ENCODE results near the gene AKAP9. TPM values are rescaled to one million over a fixed set of nuclear protein-coding genes. Genes with fewer than 3 reads are reported as not detected.

AKAP9 gene
- 33.9 and 41.4 TPM in 2 replicates for total RNA-seq

DNA sequence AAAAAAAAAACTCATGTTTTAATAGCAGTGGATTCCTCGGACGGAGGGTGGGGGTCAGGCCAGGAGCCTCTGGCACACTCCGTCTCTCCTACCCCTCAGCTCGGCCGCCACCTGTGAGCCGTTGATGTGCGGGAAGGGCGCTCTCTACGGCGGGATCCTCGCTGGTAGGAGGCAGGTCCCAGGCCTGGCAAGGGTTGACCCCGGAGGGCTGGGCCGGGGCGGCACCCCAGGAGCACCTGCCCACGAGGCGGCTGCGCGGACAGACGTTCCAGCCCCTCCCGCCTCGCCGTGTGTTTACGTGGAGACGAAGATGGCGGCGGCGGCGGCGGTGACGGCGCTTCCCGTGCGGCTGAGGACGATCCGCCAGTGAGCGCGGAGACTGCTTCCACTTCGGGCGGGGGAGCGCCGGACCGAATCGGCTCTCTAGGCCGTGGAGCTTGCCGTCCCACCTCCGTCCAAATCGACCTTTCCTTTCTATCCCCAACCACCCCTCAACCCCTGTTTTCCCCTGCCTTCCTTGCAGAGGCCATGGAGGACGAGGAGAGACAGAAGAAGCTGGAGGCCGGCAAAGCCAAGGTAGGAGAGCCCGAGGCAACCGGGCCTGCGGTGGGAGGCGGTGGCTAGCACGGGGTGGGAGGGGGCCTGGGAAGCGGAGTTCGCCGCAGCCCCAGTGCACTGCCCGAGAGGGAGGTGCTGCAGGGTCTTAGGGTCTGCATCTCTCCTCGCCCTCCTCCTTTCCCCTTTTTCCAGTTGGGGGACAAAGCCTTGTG is at the start of gene AKAP9:
TSS of gene AKAP9 (plus strand) at position 291 of the 770 bp plus-strand sequence. CDS start at position 529, 238 bp downstream.

DNA sequence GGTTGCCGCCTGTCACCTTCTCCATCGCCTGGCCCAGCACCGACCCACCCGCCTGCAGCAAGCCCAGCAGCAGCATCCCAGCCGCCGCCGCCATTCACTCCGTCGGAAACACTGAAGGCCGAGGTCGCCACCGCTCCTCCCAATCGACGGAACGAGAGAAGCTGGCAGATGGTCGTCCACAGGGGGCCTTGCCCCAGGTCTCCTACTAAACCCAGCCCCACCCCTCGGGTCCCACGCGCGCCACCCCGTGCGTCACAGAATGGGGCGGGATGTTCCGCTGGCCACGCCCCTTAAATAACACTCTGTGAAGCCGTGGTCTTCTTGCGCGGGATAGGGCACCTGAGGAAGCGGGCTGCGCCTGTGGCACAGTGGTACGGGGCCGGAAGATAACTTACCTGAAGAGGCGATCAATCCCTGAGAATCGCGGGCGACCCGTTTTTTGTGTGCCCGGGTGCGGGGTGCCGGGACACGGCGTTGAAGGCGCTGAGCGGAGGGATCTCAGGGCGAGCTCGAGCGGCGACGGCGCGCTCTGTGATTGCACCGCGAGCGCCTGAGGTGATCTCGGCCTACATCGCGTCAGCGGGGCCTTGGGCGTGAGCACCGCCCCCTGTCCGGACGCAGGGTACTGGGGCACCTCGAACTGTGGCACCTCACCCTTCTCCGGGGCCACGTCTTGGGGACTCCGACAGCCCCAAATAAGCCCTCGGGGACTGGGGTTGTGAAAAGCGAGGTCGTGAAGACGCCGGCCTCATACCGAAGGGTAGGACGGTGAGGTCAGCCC is 193.8 kb downstream of the AKAP9 start, which contains the start of gene CYP51A1:
TSS of gene CYP51A1 (minus strand) at position 207 of the 781 bp plus-strand sequence. CDS start at position 94, 113 bp downstream.

Other genes with a start within 250 kb of the AKAP9 start
- 9.0 and 9.3 TPM in 2 replicates for gene MTERF1, start 60.2 kb upstream of the AKAP9 start, total RNA-seq
- 135 and 141 TPM in 2 replicates for gene CYP51A1, start 193.6 kb downstream of the AKAP9 start, total RNA-seq
- gene LRRD1, start 238.3 kb downstream of the AKAP9 start, total RNA-seq = 0.07 and 0.17 TPM in 2 replicates